ENCODE results near the gene MIAT.

DNA sequence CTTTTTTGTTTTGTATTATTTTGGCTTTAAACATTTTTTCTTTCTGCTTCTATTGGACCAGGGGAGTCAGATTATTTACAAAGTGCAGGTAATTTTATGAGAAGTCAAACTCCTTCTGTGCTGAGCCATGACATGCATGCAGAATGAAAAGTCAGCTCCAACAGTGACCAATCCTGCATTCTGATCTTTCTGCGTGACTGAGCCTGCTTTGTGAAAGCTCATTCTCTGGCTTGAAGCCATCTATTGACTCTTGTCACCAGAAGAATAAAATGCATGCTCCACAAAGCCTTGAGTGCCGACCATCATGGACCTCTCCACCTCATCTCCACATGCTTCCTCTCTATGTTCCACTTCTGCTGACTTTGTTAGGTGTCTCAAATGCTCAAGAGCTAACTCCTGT, 50.2 kb downstream of the MIAT start:
- TF ChIP-seq, protein P1, sequence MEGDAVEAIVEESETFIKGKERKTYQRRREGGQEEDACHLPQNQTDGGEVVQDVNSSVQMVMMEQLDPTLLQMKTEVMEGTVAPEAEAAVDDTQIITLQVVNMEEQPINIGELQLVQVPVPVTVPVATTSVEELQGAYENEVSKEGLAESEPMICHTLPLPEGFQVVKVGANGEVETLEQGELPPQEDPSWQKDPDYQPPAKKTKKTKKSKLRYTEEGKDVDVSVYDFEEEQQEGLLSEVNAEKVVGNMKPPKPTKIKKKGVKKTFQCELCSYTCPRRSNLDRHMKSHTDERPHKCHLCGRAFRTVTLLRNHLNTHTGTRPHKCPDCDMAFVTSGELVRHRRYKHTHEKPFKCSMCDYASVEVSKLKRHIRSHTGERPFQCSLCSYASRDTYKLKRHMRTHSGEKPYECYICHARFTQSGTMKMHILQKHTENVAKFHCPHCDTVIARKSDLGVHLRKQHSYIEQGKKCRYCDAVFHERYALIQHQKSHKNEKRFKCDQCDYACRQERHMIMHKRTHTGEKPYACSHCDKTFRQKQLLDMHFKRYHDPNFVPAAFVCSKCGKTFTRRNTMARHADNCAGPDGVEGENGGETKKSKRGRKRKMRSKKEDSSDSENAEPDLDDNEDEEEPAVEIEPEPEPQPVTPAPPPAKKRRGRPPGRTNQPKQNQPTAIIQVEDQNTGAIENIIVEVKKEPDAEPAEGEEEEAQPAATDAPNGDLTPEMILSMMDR (IDR thresholded peaks at IDR 0.05) = no peak
- no peak for TF ChIP-seq POLR2A (IDR thresholded peaks at IDR 0.05)
